SHP77 (cell line): ENCODE data around the gene TTC22.

Source experiments
- DNase-seq, 2 experiments: peaks; one replicate each; lab custom pipeline; 2025; lab: John Stamatoyannopoulos, UW

TTC22 gene

DNA sequence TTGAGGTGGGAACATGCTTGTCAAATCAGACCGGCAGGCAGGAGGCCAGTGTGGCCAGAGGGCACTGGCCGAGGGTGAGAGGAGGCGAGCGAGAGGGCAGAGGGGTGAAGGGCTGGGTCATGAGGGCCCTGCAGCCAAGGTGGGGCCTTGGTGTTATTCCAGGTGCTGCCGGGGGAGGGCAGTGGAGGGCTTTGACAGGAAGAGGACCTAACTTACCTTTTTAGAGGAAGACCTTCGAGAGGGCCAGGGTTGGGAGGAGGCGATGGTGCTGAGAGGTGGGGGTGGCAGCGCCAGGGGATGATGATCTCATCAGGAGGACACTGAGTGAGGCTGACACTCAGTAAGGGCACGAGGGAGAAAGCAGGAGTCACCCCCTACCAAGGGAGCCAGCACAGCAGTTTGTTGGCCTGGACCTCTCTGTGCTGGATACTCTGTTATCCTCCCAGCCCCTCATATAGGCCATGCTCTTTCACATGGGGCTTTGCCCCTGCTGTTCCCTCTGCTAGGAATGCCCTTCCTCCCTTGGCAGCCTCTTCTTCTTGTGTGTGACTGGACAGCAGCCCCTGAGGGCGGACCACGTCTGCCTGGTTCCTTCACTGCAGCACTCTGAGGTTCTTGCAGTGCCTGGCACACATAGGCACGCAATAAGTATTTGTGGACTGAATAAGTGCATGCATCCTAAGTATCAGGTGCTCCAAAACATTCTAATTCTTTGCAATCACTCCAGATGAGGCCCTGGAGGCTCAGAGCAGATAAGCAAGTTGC, 7.5 kb upstream of the TTC22 start:
- no peak for DNase-seq

GRCh38 chr1:54807756-54808155, 6.6 kb upstream of the TTC22 start:
- no peak for DNase-seq

DNA sequence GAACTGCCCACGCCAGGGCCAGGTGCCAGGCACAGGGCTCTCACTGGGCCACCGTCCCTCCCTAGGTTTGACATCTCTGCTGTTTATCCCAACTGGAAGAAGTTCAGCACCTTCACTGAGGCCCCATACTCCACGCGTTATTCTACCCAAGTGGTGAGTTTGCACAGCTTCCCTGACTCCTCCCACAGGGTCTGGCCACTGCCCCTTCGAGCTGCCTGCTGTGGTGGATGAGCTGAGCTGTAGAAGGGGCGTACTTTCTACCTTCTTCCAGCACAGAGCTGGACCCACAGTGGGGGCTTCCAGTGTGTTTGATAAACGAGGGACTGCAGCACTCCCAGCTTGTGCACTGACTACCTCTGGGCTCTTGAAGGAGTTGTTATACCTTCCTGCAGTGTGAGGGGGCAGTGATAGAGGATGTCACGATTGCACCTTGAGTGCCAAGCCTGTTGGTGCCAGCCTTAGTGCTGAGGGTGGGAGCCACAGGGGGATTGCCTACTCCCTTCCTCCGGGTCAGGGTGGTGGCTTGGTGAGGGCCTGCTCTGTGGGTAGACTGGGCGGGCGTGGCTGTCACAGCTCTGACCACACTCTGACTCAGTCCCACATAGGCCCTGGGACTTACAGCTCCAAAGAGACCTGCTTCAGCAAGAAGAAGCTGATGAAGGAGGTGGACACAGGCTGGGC, 5.9 kb upstream of the TTC22 start:
- DNase-seq = no peak

DNA sequence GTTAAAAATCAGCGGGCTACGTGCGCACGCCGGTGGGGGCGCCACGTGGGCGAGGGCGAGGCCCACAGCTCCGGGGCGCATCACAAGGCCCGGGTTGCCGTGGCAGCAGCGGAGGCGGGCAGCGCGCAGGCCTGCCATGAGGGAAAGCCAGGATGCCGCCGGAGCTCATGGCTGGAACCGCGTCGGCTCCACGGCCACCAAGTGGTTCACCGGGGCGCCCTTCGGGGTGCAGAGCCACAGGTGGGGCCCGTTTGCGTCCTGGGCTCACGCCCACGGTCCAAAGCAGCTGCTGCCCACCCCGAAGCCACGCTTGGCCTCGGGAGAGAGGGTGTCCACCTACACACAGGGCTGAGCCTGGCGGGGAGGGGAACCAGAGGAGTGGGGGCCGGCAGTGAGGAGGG, 4.9 kb upstream of the TTC22 start:
- no peak for DNase-seq

- no peak for DNase-seq
Measured at GRCh38 chr1:54805466-54805865, 4.3 kb upstream of the TTC22 start.

- DNase-seq = no peak
Measured at GRCh38 chr1:54804471-54805132, 3.5 kb upstream of the TTC22 start.

DNA sequence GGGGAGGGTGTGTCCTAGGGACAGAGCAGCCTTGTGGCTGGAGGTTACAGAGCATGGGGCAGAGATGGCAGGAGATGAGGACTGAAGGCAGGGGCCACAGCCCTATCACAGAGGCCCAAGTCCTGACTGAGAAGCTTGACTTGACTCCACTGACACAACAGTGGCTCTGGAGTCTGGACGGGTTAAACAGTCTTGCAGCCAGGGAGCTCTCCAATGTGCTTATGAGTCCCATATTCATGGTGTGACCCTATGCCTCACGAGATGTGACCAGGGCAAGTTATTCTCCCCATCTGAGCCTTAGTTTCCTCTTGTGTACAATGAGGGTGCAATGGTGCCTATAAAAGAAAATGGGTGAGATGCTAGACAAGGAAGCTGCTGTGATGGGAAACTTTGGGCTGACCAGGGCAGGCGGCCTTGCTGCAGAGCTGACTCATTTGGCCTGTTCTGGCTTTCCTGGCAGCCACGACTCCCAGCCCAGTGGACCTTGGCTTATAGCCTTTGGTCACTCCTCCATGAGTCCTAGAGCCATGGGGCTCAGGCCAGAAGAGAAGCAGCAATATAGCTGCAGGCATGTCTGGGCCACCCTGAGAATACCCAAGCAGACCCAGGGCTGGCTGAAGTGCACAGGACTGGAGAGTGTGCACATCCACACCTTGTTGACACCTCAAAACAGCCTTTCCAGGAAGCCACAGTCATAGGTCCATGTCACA, 2.8 kb upstream of the TTC22 start:
- no peak for DNase-seq

GRCh38 chr1:54800041-54800898, 853 bp downstream of the TTC22 start:
- DNase-seq = no peak

GRCh38 chr1:54798769-54799641, 2.1 kb downstream of the TTC22 start:
- DNase-seq = peak; percentile 12 to 41

DNA sequence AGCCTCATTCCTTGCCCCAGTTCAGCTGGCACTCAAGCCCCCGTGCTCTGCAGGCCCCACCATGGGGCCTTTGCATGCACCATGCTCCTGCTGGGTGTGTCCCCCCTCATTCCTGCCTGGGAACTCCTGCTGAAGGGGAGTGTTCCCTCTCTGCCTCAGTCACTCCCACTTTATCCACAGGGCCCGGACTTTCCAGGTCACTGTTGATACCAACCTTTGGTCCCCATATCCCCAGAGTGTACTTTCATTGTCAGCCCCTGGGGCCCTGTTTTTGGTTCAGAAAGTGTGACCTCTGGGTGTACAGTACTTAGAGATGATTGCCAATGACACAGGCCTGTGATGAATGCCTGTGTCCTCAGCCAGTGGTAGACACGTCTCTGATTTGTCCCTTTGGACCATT, 2.9 kb downstream of the TTC22 start:
- no peak for DNase-seq

DNA sequence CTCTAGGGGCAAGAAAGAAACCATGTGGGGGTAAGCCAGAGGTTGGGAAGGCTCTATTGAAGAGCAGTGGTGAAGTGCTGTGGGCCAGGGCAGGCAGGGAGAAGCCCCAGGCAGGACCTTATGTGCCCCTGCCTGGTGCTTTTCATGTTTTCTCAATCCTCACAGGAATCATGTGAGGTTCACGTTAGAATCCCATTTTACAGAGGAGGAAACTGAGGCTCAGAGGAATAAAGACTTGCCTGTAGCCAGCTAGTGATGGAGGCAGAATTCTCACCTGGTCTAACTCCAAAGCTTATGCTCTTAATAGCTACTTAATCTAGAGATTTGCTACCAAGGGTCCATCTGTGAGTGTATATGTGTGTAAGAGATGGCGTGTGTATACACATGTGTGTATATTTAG, 4.2 kb downstream of the TTC22 start:
- DNase-seq = no peak

DNA sequence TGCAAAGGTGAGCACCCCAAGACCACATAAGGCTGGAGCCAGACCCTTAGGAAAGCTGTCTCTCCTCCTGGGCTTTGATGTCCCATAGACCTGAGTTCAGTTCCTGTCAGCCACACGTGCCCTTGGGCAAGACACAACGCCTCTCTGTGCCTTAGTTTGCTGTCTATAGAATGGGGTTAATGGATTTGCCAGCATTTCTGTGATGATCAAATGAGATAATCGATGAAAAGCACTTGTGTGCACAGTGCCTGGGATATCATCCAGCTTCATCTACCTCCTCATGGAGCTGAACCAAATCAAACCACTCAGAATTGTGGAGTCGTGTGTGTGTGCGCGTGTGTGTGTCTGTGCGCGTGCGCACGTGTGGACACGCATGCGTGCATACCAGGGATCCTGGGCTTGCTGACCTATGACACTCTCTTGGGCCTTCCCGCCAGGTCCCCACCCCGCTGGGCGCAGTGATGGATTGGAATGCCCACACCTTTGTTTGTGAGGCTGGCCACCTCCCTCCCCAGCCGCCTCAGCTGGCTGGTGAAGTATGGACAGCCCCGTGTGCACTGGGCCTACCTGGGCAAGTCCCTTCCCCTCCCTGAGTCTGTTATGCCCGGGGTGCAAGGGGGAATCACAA, 5.2 kb downstream of the TTC22 start:
- DNase-seq = no peak

DNA sequence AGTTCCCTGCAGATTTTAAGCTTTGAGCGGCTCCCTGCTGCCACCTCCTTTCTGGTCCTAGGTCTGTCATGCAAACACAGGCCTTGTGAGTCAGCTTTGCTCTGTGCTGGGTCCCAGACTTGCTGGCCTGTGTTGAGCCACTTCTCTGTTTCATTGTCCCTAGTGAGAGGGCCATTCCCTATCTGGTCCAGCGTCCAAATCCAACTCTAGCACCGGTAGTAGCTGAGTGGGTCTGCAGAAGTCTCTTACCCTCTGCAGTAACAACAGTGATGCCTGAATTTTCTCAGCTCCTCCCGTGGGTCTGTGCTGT, 5.8 kb downstream of the TTC22 start:
- DNase-seq = no peak

DNA sequence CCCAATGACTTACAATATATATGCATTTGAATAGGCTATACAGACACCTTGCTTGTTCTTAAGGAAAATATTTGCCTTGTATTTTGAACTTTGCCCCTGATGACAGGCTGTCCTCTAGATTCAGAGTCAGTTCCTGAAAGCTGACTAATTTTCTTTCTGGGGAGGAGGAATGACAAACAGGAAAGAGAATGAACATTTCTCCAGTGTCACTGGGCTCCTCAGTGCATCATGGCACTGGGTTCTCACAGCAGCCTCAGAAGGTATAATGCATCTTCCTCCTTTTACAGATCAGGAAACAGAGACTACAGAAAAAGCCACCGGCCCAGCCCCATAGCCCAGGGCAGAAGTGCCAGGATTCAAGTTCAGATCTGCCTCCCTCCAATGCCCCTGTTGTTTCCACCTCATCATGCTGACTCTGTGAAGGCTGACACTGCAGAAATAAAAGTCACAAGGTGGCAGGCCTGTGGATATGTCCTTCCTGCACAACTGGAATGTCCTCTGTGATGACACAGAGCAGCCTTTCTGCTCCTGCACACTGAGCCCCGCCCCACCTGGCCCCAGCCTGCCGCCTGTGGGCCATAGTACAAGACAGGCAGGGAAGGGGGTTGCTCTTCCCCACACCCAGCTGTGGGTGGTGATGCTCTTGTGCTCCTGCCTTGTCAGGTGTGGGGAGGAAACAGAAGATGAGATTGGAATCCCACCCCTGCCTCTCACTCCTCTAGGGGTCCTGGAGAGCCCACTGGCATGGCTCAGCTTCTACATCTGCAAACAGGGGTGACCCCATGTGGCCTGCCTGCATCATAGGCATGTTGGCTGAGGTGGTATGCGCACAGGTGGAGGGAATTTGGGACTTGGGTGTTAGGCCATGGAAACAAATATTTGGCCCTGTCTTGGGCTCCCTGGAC, 6.4 kb downstream of the TTC22 start:
- DNase-seq = no peak

- no peak for DNase-seq
Measured at GRCh38 chr1:54792686-54793282, 8.3 kb downstream of the TTC22 start.

GRCh38 chr1:54791880-54792522, 9.1 kb downstream of the TTC22 start:
- peak in 1 of 2 experiments; percentile 9 for DNase-seq

DNA sequence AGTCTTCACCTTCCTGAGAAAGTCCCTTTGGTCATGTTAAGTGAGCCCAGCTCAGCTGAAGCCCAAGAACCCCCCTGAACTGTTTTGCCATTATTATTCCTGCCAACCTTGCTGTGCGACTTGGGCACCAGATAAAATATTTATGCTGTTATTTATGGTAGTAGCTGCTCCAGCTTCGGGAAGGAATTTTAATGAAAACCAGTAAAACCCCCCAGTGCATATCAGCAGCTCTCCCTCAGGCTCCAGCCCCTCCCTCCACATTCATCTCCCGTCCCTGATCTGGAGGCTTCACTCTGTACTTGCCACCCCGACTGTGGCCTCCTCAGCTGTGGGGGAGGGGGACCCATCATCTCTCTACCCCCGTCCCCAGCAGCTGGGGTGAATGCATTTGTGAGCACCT, 12.7 kb downstream of the TTC22 start:
- DNase-seq = no peak

- no peak for DNase-seq
Measured at GRCh38 chr1:54787604-54788003, 13.5 kb downstream of the TTC22 start.
